ENCODE measurements around the gene LYRM1. TPM values are rescaled to one million over a fixed set of nuclear protein-coding genes. Genes with fewer than 3 reads are reported as not detected.

The LYRM1 gene, protein sequence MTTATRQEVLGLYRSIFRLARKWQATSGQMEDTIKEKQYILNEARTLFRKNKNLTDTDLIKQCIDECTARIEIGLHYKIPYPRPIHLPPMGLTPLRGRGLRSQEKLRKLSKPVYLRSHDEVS
- 19.3 and 38.8 TPM in 2 replicates for polyA plus RNA-seq (2011; rRNA removed)
- 6.6 and 6.9 TPM in 2 replicates for polyA minus RNA-seq (2011; rRNA and poly(A)+ RNA removed)

DNA sequence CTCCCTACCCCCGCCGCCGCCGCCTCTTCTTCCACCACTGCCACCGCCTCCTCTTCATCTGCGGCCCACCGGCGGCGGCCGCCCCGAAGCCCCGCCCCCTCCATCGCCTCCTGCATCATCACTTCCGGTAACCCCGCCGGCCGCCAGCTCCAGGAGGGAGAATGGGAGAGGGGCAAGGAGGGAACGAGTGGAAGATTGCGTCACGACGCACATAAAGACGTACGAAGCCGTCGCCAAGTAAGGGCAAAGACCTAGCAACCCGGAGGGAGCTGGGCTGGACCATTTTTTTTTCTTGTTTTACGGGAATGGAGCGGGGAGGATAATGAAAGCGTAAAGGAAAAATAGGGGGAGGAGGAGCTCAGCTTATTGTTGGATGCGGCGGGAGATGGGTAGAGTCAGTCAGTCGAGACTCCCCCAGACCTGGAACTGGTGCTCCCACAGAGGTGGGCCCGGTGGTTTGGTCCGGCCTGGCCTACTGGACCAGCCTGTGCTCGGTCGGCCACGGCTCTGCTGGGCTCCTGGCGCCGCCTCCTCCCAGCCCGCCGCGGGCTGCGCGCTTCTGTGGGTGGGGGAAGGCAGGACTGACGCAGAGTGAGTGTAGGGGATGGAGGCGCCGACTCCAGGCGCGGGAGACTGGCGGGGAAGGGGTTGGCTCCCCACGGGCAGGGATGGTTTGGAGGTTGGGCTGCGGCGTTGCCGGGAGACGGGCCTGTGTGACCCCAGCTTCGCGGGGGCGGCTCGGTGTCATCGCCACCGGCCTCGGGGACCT is at the start of gene LYRM1, which contains the start of gene DCUN1D3:
TSS of gene LYRM1 (plus strand) at position 473 of the 769 bp plus-strand sequence. CDS start 14,785 bp downstream, outside the sequence.
TSS of gene DCUN1D3 (minus strand) at position 60 of the 769 bp plus-strand sequence. CDS start 37,820 bp downstream, outside the sequence.
- TF ChIP-seq, protein P1, sequence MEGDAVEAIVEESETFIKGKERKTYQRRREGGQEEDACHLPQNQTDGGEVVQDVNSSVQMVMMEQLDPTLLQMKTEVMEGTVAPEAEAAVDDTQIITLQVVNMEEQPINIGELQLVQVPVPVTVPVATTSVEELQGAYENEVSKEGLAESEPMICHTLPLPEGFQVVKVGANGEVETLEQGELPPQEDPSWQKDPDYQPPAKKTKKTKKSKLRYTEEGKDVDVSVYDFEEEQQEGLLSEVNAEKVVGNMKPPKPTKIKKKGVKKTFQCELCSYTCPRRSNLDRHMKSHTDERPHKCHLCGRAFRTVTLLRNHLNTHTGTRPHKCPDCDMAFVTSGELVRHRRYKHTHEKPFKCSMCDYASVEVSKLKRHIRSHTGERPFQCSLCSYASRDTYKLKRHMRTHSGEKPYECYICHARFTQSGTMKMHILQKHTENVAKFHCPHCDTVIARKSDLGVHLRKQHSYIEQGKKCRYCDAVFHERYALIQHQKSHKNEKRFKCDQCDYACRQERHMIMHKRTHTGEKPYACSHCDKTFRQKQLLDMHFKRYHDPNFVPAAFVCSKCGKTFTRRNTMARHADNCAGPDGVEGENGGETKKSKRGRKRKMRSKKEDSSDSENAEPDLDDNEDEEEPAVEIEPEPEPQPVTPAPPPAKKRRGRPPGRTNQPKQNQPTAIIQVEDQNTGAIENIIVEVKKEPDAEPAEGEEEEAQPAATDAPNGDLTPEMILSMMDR (IDR thresholded peaks at IDR 0.05; ENCODE audit: insufficient read depth, low read depth, low read length): no peak
- ChIA-PET POLR2A (interaction anchor here (0.7 kb wide), 1 partner anchor 48 kb away, joined by 9 read pairs; no protein-coding TSS in a partner anchor), CTCF (interaction anchor here (0.7 to 1.8 kb wide), 5 partner anchors 11 to 257 kb away, joined by 3 to 6 read pairs (median 3); no protein-coding TSS in a partner anchor)
- H3K27me3 ChIP-seq (ENCODE audit: control insufficient read depth, insufficient read depth, low read length): no peaks in the 10 kb centered on the region
- H3K4me3 ChIP-seq (ENCODE audit: low read depth, low read length): peak within 1 kb of the TSS; percentile 86
- DNase-seq (ENCODE audit: low read depth): peak; percentile 92
- no peaks in the 10 kb centered on the region for H3K36me3 ChIP-seq (ENCODE audit: control insufficient read depth, insufficient read depth, low read length)

DNA sequence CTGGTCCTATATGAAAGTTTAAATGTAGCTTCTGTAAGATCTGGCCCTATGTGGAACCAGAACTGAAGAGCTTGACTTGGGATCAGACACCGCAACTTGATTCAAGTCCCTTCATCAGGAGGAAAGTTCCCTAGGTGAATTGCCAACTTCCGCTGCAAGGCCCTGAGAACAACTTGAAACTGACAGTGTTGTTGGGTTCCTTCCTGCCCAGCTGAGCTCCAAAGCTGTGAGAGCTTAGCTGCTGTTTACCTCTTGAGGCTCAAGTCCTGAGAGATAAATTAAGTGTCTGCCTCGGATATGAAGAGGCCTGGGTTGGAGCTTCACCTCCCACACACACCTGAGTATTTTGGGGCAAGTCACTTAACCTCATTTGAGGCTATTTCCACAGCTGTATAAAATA is 49.6 kb upstream of the LYRM1 start:
- TF ChIP-seq, protein P1 (IDR thresholded peaks at IDR 0.05; ENCODE audit: insufficient read depth, low read depth, low read length): no peak
- H3K4me3 ChIP-seq (ENCODE audit: low read depth, low read length): no peak overlapping the region
- no peaks in the 10 kb centered on the region for H3K27me3 ChIP-seq (ENCODE audit: control insufficient read depth, insufficient read depth, low read length)
- CTCF ChIA-PET: interaction anchor here (0.7 to 5.5 kb wide), 32 partner anchors 14 to 450 kb away, joined by 3 to 74 read pairs (median 4); no protein-coding TSS in a partner anchor
- no peak for DNase-seq (ENCODE audit: low read depth)
- peaks cover 2% of the 10 kb centered on the region; the same call in 1 of the 2 replicates for H3K36me3 ChIP-seq (ENCODE audit: control insufficient read depth, insufficient read depth, low read length)
- POLR2A ChIA-PET: no interaction called here

DNA sequence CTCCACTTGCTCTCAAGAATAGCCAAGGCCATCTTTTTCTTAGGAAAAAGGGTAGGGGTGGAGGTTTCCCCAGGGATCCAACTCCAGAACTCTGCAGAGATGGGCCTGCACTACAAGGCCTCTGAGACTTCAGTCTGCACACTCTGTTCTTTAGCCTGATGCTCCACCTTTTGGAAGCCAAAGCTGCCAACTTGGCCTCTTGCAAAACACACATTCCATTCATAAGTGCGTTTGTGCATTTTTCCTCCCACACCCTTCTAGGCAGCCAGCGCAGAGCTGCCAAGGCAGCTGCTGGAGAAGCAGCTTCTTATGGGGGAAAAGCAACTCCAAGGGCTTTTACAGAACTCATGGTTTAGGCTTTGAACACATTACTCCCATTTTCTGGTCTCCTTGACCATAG is 49.0 kb upstream of the LYRM1 start:
- peak; percentile 73 for DNase-seq (ENCODE audit: low read depth)
- Histone ChIP-seq H3K27me3 (ENCODE audit: control insufficient read depth, insufficient read depth, low read length) (no peaks in the 10 kb centered on the region), H3K4me3 (ENCODE audit: low read depth, low read length) (no peak overlapping the region), H3K36me3 (ENCODE audit: control insufficient read depth, insufficient read depth, low read length) (peaks cover 3% of the 10 kb centered on the region; the same call in 1 of the 2 replicates)
- CTCF ChIA-PET: interaction anchor here (0.7 to 5.5 kb wide), 13 partner anchors 14 to 307 kb away, joined by 3 to 74 read pairs (median 5); partner anchors contain the start of gene LDAF1
- POLR2A ChIA-PET: interaction anchor here (0.5 to 1.0 kb wide), 3 partner anchors 49 to 138 kb away, joined by 3 to 9 read pairs (median 4); partner anchors contain the start of genes DCUN1D3 and LYRM1
- TF ChIP-seq, protein P1 (IDR thresholded peaks at IDR 0.05; ENCODE audit: insufficient read depth, low read depth, low read length): no peak

DNA sequence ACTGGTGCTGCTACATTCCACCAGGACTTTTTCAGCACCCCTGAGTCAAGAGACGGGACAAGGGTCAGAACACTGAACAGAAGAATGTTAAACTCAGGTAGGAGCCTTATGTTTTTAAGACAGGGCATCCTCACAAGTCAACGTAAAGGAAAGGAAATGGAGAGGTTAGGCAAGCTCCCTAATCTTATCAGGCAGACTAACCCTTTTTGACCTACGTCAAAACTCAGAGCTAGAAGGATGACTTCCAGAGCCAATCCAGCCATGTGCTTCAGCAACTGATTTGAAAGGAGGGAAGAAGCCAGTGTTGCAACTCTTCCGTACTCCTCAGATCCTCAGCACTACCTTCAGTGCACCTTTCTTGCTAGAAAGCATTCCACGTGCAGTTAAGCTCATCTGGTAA is 47.4 kb upstream of the LYRM1 start:
- no peak for DNase-seq (ENCODE audit: low read depth)
- Histone ChIP-seq H3K36me3 (ENCODE audit: control insufficient read depth, insufficient read depth, low read length) (peaks cover 3% of the 10 kb centered on the region; the same call in 1 of the 2 replicates), H3K27me3 (ENCODE audit: control insufficient read depth, insufficient read depth, low read length) (no peaks in the 10 kb centered on the region), H3K4me3 (ENCODE audit: low read depth, low read length) (no peak overlapping the region)
- ChIA-PET CTCF (interaction anchor here (1.2 kb wide), 1 partner anchor 10 kb away, joined by 3 read pairs; no protein-coding TSS in a partner anchor), POLR2A (interaction anchor here (0.5 to 0.7 kb wide), 3 partner anchors 61 to 1338 kb away, joined by 3 to 13 read pairs (median 4); no protein-coding TSS in a partner anchor)
- TF ChIP-seq, protein P1 (IDR thresholded peaks at IDR 0.05; ENCODE audit: insufficient read depth, low read depth, low read length): no peak
